ENCODE data around the gene NAV2. TPM values are rescaled to one million over a fixed set of nuclear protein-coding genes. Genes with fewer than 3 reads are reported as not detected.
"Not testable (repeated sequence)": the region's sequence is repeated elsewhere in the genome, so short reads cannot be mapped to it uniquely, and the experiment has no call there.

Gene NAV2
- total RNA-seq, 1 donor from 2014 or later = 32.0 TPM

- peak; percentile 49 for ATAC-seq
Measured at GRCh38 chr11:19938866-19939265, 226.2 kb downstream of the NAV2 start.

DNA sequence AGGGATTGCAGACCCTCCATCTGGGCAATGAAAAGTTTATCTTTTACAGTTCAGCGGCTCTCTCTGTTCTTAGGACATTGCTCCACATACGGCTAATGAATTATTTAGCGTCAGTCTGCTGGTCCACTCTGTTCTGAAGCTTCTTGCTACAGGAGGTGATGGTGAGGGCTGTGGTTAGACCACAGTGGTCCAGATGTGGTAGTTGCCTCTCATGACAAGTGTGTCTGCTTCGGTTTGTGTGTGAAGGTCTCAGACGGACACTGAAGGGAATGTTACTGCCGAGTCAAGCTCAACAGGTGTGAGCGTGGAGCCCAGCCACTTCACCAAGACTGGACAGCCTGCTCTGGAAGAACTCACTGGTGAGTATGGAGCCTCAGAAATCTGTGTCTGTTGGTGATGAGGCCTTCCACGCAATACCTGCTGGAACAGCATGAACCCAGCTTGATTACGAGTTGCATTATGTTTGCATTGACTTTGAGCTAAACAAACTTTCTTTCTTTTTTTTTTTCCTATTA is 226.8 kb downstream of the NAV2 start:
- no peak for ATAC-seq
- DNase-seq (ENCODE audit: low spot score) = no peak

More at GRCh38 chr11:19938866-19939265, 226.2 kb downstream of the NAV2 start:
- no peak for DNase-seq (ENCODE audit: low spot score)

DNA sequence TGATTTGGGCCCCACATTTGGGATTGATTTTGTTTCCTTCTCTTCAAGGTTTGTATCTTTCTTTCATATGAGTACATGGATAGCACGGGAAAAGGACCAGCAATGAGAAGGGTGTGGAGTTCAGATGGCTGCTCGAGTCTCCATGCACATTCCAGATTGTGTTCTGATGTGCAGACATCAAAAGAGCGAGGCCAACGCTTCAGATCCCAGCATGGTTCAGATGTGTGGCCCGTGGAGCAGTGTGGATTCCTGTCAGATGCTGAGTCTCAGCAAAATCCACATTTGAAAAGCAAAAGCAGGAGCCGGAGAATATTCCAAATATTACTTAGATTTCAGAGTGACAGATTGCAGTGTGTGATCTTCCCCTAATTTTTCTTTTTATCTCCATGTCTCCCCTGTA is 228.2 kb downstream of the NAV2 start:
- no peak for ATAC-seq

GRCh38 chr11:19946681-19947080 is 234.0 kb downstream of the NAV2 start:
- DNase-seq (ENCODE audit: low spot score) = no peak
- ATAC-seq = no peak

More for the DNA sequence above, 228.2 kb downstream of the NAV2 start:
- DNase-seq (ENCODE audit: low spot score) = no peak

GRCh38 chr11:19947537-19948114 is 235.0 kb downstream of the NAV2 start:
- ATAC-seq (no peak), DNase-seq (ENCODE audit: low spot score) (no peak)

DNA sequence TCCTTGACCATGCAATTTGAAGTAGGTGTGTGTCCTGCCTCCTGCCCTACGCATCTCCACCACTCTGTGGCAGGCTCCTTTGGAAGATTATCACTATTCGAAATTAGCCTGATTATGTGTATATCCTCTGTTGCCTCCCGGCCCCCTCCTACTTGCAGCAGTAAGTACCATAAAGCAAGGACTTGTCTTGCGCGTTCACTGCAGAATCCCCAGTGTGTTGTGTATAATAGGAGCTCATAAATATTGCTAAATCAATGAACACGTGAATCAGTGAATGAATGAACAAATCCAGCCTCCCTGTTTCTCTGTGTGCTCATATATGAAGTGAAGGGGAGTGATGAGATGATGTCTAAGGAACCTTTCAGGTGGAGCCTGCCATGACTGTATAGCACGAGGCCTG is 237.0 kb downstream of the NAV2 start:
- ATAC-seq = no peak
- no peak for DNase-seq (ENCODE audit: low spot score)

- DNase-seq (ENCODE audit: low spot score) = no peak
- ATAC-seq = peak; percentile 69
Measured at GRCh38 chr11:19951558-19952115, 239.0 kb downstream of the NAV2 start.

GRCh38 chr11:19952116-19952605 is 239.5 kb downstream of the NAV2 start:
- DNase-seq (ENCODE audit: low spot score) (no peak), ATAC-seq (no peak)

DNA sequence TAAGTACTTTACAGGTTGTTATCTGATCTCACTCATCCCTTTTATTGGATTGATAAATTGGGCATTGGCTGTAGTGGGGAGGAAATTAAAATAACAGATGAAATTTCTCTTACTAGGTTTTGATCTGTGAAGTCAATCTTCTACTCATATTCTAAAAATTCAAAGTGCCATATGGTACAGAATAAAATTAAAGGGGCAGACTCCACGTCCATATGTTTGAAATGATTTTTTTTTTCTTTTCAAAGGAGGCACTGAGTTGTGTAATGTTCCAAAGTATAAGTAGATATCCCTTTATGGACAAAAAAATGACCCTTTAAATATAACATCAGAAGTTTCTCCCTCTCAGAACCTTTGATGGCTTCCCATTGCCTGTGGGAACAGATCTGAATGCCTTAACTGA is 240.3 kb downstream of the NAV2 start:
- DNase-seq (ENCODE audit: low spot score) = no peak
- no peak for ATAC-seq

- no peak for ATAC-seq
- no peak for DNase-seq (ENCODE audit: low spot score)
Measured at GRCh38 chr11:19953336-19953735, 240.7 kb downstream of the NAV2 start.

GRCh38 chr11:19953909-19954308 is 241.3 kb downstream of the NAV2 start:
- peak; percentile 73 for ATAC-seq

GRCh38 chr11:19954899-19955298 is 242.3 kb downstream of the NAV2 start:
- peak; percentile 75 for DNase-seq (ENCODE audit: low spot score)
- ATAC-seq = peak; percentile 27

More at GRCh38 chr11:19953909-19954308, 241.3 kb downstream of the NAV2 start:
- DNase-seq (ENCODE audit: low spot score) = no peak

- ATAC-seq (peak; percentile 23), DNase-seq (ENCODE audit: low spot score) (no peak)
Measured at GRCh38 chr11:19955660-19956059, 243.0 kb downstream of the NAV2 start.

- DNase-seq (ENCODE audit: low spot score) (peak; percentile 59), ATAC-seq (peak; percentile 68)
Measured at GRCh38 chr11:19956228-19956627, 243.6 kb downstream of the NAV2 start.

DNA sequence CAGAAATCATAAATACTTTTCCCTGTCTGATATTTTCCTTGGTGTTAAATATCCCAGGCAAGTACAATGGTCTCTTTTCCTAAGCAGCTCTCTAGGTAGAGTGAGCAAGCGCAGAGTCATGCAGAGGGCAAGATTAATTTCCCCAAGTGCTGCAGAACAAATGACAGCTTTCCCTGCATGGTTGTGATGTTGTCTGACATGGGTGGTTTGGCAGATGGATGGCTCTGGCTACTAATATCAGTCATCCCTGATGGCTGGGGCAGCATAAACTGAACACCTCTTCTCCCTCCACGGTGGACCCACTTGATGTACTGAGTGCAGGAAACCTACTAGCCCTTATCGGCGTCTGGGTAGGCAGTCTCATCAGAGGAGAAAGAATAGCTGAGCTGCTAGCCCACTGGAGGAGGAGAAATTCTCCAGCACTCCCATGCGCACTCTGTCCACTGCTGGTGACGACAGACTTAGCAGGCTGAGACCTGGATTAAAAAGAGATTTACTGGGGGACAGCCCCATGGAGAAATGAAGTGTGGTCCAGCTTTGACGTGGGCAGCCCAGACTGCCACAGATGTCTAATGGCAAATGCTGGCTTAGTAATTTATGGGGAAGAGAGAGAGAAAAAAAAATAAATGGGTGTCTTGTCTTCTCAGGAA is 244.8 kb downstream of the NAV2 start:
- no peak for DNase-seq (ENCODE audit: low spot score)
- no peak for ATAC-seq

GRCh38 chr11:19958204-19958603 is 245.6 kb downstream of the NAV2 start:
- DNase-seq (ENCODE audit: low spot score) (no peak), ATAC-seq (no peak)

DNA sequence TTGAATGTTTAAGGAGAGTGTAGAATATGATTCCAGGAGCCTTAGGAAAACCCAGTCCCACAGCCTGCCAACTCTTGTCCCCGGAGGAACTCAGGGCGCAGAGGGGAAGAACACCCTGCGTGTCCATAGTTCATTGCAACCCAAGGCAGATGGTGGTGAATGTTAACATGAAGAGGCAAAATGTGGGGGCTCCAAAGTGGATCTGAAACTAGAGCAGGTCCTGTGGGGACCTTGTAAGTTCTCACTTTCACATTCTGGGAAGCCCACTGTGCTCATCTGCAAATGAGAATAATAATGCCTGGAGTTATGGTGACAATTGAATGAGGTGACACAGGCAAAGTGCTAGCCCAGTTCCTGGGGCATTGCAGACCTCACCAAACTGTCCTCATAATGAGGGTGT is 246.6 kb downstream of the NAV2 start:
- ATAC-seq = no peak

GRCh38 chr11:19959648-19960059 is 247.0 kb downstream of the NAV2 start:
- DNase-seq (ENCODE audit: low spot score) (no peak), ATAC-seq (no peak)

More for the DNA sequence above, 246.6 kb downstream of the NAV2 start:
- DNase-seq (ENCODE audit: low spot score) = no peak

DNA sequence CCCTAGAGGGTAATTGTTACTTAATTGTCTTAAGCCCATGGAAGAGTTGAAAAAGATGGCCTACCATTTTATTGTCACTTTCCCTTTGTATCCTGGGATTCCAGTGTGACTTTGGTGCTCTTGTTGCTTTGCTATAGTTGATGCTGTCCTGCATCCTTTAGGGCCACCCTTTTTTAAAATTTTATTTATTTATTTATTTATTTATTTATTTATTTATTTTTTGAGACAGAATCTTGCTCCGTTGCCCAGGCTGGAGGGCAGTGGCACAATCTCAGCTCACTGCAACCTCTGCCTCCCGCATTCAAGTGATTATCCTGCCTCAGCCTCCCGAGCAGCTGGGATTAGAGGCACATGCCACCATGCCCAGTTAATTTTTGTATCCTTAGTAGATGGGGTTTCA is 247.8 kb downstream of the NAV2 start:
- ATAC-seq; DNase-seq (ENCODE audit: low spot score): not testable (repeated sequence)

DNA sequence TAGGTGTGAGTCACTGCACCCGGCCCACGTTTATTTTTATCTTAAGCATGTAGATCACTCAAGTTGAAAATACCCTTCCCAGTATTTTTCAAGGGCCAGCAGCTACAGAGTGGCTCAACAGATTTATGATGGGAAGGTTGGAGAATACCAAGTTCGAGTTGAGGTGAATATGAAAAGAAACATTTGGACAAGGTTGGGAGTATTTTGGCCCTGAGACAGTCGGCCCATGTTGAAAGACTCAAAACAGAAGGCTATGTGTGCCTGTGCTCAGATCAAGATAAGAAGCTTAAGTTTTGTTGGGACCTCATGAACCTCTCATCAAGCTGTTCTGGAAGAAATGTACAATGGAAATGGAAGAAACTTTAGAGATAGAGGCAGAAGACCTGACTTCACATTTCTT is 248.6 kb downstream of the NAV2 start:
- DNase-seq (ENCODE audit: low spot score) (no peak), ATAC-seq (no peak)

DNA sequence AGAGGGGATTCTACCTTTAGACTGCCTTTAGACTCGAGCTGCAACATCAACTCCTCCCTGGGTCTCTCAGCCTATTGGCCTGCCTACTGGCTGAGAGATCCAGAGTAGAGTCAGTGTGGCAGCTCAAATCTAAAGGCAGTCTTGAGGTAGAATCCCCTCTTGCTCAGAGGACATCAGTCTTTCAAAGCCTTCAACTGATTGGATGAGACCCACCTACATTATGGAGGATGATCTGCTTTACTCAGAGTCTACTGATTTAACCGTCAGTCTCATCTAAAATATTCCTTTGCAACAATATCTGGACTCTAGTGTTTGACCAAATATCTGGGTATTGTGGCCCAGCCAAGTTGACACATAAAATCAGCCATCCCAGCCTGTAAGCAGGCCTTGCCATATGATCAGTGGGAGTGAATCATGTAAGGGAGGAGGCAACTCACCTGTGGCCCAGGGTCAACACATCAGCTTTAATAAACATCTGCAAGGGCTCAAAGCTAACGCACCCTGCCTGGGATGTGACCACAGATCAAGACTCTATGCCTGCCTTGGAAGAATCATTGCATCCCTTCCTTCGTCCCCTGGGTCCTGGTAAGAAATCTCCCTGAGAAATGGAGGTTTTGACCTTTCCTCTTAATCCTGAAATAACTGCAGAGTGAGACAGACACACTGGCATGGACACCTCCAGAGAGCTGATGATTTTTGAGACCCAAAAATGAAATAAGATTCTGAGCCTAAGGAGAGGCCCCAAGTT is 249.6 kb downstream of the NAV2 start:
- ATAC-seq (no peak), DNase-seq (ENCODE audit: low spot score) (no peak)
